NCI-H2081 treated with DMSO at 0.1 percent for 48 hours (cell line): ENCODE data around the gene TCF4.

Experiments used
- DNase-seq: peaks from one replicate; lab custom pipeline; 2025; lab: John Stamatoyannopoulos, UW

Gene TCF4

GRCh38 chr18:55234366-55235093, 353.5 kb downstream of the TCF4 start:
- DNase-seq, result peak; percentile 49

- DNase-seq, result no peak
These were observed 354.1 kb downstream of the TCF4 start for GRCh38 chr18:55233857-55234256.

- no peak for DNase-seq
These were observed 355.5 kb downstream of the TCF4 start for GRCh38 chr18:55232506-55232905.

- DNase-seq, result no peak
These were observed 358.3 kb downstream of the TCF4 start for GRCh38 chr18:55229682-55230081.

- no peak for DNase-seq
These were observed 359.3 kb downstream of the TCF4 start for GRCh38 chr18:55228707-55229106.

- no peak for DNase-seq
These were observed 359.8 kb downstream of the TCF4 start for GRCh38 chr18:55228191-55228590.

- DNase-seq, result no peak
These were observed 360.2 kb downstream of the TCF4 start for GRCh38 chr18:55227771-55228170.

- no peak for DNase-seq
These were observed 361.9 kb downstream of the TCF4 start for GRCh38 chr18:55226044-55226443.

GRCh38 chr18:55224086-55224625, 363.8 kb downstream of the TCF4 start:
- DNase-seq, result no peak

GRCh38 chr18:55221622-55222021, 366.4 kb downstream of the TCF4 start:
- DNase-seq, result no peak

- no peak for DNase-seq
These were observed 367.5 kb downstream of the TCF4 start for GRCh38 chr18:55220523-55220922.

GRCh38 chr18:55219823-55220222, 368.2 kb downstream of the TCF4 start:
- no peak for DNase-seq

- no peak for DNase-seq
These were observed 368.9 kb downstream of the TCF4 start for GRCh38 chr18:55219059-55219458.

GRCh38 chr18:55214969-55215368, 373.0 kb downstream of the TCF4 start:
- no peak for DNase-seq

- no peak for DNase-seq
These were observed 373.5 kb downstream of the TCF4 start for GRCh38 chr18:55214534-55214933.

- DNase-seq, result no peak
These were observed 374.4 kb downstream of the TCF4 start for GRCh38 chr18:55213586-55213985.

- no peak for DNase-seq
These were observed 381.1 kb downstream of the TCF4 start for GRCh38 chr18:55206927-55207326.

GRCh38 chr18:55202232-55202917, 385.6 kb downstream of the TCF4 start:
- DNase-seq, result no peak

GRCh38 chr18:55199291-55199963, 388.6 kb downstream of the TCF4 start:
- no peak for DNase-seq

- DNase-seq, result no peak
These were observed 392.1 kb downstream of the TCF4 start for GRCh38 chr18:55195863-55196262.

GRCh38 chr18:55189972-55190371, 398.0 kb downstream of the TCF4 start:
- no peak for DNase-seq

- no peak for DNase-seq
These were observed 401.4 kb downstream of the TCF4 start for GRCh38 chr18:55186588-55186987.

GRCh38 chr18:55185391-55185790, 402.6 kb downstream of the TCF4 start:
- DNase-seq, result no peak
